ENCODE data around the gene NRROS. TPM values are rescaled to one million over a fixed set of nuclear protein-coding genes. Genes with fewer than 3 reads are reported as not detected.

Gene NRROS
- total and polyA plus RNA-seq, 2 of the 13 experiments (the other 11 are each of a cell fraction or from before 2014, with no cell fraction given), result not detected

GRCh38 chr3:196666001-196666867 lies 26.7 kb downstream of the NRROS start (continued):
- TF ChIP-seq ARID5B (CRISPR knock-in tag; IDR thresholded peaks at IDR 0.05) (peak; percentile 74), CBFB (CRISPR knock-in tag; IDR thresholded peaks at IDR 0.05) (peak; percentile 88), PCBP2 (optimal IDR thresholded peaks at IDR 0.05; ENCODE audit: low read depth, low read length, poor library complexity, severe bottlenecking) (no peak), ZNF747 (CRISPR knock-in tag; IDR thresholded peaks at IDR 0.05; ENCODE audit: borderline replicate concordance) (no peak), ZBTB8A (CRISPR knock-in tag; IDR thresholded peaks at IDR 0.05; ENCODE audit: borderline replicate concordance, low read depth) (no peak), YY1 (IDR thresholded peaks at IDR 0.05; ENCODE audit: insufficient read depth, insufficient replicate concordance, low read depth, low read length) (no peak), SMC3 (IDR thresholded peaks at IDR 0.05; ENCODE audit: low read length) (no peak), TBP (CRISPR knock-in tag; IDR thresholded peaks at IDR 0.05) (no peak), ZNF292 (CRISPR knock-in tag; IDR thresholded peaks at IDR 0.05; ENCODE audit: borderline replicate concordance, low read depth) (peak; percentile 52; the same call in 1 of the 2 replicates), PREB (CRISPR knock-in tag; IDR thresholded peaks at IDR 0.05) (no peak), RFX1 (IDR thresholded peaks at IDR 0.05) (no peak), TEAD3 (CRISPR knock-in tag; optimal IDR thresholded peaks at IDR 0.05; ENCODE audit: borderline replicate concordance) (peak; percentile 43), NKX3-1 (CRISPR knock-in tag; IDR thresholded peaks at IDR 0.05) (no peak), CC2D1A (CRISPR knock-in tag; IDR thresholded peaks at IDR 0.05) (no peak), EP300 (IDR thresholded peaks at IDR 0.05; ENCODE audit: low read depth in 2 of 2, low read length in 2 of 2) (no peak), EP300 (CRISPR knock-in tag; IDR thresholded peaks at IDR 0.05; ENCODE audit: borderline replicate concordance) (peak; percentile 50; the same call in 1 of the 2 replicates), ZNF331 (CRISPR knock-in tag; IDR thresholded peaks at IDR 0.05) (peak; percentile 65)

Measured in HepG2 (cell line).